LNCaP clone FGC (cell line): Measurements from ENCODE around the gene MAP3K7.

Experiments
- DNase-seq: peaks from one replicate; pipeline ENCODE4 v3.0.0-alpha.2; 2011; ENCODE audit warnings: low read depth
- H3K4me3 ChIP-seq: 2 replicates; pipeline ENCODE4 v1.5.1; 2011; ENCODE audit warnings: mild to moderate bottlenecking, low read depth, low read length, control low read depth
- CTCF ChIP-seq: IDR thresholded peaks from 2 replicates; pipeline ENCODE4 v1.5.1; 2012; ENCODE audit warnings: mild to moderate bottlenecking; ENCODE audit not compliant: control insufficient read depth, insufficient read depth; ENCODE audit errors: extremely low read depth

MAP3K7 gene

DNA sequence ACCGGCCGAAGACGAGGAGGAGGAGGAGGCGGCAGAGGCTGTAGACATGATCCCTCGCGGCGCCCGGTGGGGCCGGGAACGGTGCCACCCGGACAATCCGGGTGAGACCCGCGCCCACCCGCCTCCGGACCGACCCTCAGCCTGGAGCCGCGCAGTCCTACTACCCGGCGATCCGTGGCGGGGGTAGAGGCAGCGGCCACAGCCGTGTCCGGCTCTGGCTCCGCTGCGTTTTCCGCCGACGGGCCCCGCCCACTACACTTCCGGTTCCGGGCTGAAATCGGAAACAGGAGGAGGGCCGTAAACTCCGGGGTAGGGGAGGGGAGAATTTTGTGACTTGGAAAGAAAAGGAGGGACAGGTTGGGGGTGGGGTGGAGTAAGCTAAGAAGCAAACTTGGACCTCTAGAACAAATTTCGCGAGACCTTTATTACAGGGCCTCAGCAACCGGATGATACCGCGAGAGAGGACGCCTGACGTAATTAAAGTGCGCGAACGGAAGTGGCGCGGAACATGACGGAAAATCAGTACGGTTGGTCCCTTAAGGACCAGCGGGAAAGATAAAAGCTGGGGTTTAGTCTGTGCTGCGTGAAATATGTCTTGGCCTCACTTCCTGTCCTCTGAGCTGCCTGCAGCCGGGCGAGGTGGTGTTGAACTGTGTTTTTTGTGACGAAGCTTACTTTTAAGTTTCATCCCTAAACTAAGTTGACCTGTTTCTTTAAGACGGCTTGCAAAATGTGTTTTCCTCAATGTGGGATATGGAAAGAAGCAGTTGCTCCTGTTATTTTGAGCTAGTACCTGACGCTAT lies at the start of gene MAP3K7:
MAP3K7 (minus strand) TSS at position 237 of the 803 bp plus-strand sequence; CDS start at position 48, 189 bp downstream.
- peak; percentile 67 for DNase-seq
- no peak for TF ChIP-seq CTCF
- peak within 1 kb of the TSS; percentile 61 for H3K4me3 ChIP-seq

DNA sequence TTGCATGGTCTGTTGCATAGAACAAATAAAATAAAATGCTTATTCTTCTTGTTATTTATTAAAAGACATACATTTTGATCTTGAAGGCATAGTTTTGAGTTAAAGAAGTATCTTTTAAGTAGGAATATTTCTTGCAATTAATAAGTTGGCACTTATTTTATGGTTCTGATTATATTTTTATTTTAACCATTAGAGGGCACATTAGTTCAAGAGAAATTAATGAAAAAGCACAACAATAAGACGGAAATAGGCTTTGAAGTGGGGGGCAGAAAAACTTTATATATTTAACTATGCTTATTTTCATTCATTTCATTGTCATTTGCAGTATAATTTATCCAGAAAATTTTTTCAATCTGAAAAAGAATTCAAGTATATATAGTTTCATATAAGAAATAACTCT lies 44.2 kb upstream of the MAP3K7 start:
- no peak for DNase-seq
- no peak overlapping the region for H3K4me3 ChIP-seq
- TF ChIP-seq CTCF = no peak

DNA sequence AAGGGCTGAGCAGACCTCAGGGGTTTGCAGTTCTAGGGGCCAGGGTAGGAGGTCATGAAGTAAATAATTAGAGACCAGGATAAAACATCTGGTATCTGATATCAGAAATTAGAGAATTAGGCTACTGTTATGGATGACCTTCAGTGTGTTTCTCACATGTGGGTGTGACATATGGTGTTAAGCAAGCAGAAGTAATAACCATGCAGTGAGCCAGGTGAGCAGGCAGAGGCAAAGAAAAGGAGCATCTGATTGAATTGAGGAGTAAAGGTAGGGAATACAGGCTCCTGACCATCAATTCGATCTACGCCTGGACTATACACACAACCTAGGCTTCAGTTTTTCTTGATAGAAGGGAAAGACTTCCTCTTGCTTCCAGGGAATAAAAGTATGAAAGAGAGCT lies 34.7 kb upstream of the MAP3K7 start:
- no peak for TF ChIP-seq CTCF
- DNase-seq = no peak
- no peak overlapping the region for H3K4me3 ChIP-seq

GRCh38 chr6:90619221-90619620 lies 32.3 kb upstream of the MAP3K7 start:
- no peak for TF ChIP-seq CTCF
- DNase-seq = no peak
- no peak overlapping the region for H3K4me3 ChIP-seq

DNA sequence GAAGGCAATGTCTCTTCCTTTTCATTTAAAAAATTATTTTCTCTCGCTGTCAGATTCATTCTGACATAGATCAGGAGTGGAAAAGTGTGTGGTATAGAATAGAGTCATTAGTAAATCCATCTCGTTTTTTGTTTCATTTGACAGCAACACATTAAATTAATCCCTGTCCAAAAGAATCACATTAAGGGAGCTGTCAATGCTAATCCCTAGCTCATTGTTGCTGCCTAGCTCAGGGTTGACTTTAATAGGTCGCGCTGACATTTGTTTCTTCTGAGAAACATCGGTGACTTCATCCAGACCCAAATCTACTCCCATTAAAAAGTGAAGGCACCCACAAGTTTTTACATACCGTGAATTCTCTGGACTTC lies 25.4 kb upstream of the MAP3K7 start:
- no peak overlapping the region for H3K4me3 ChIP-seq
- DNase-seq = no peak
- TF ChIP-seq CTCF = no peak

DNA sequence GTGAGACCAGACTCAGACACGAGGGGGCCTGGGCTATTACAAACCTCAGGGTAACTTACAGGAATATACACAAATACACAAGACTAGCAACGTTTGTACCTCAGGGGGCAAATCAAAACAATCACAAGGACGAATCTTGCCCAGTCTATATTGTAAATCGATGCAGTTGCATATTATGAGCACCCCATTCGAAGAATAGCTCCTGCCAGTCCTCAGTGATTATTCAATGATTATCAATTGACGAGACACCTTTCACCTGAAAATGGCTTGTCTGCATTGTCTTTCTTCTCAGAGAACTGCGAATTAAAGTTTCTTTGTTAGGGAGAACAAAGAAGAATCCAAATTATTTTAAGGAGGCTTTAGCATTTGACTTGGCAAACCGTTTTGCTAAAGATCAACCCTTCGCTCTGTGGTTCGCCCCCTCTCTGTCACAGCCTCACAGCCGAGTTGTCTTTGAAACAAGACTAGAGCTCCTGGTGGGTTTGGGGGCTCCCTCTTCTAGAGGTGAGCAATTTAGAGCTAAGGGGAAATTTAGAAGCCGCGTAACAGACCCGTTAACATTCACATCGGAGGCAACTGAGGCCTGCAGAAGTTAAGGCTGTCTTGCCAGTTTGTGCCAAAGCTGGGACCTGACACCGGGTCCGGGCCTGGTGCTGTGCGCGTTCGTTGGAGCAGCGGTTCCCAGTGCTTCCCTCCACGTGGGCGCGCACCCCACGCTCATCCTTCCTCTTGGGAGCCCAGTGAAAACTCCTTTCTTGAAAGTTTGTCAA lies 24.9 kb upstream of the MAP3K7 start:
- no peak for DNase-seq
- no peak for TF ChIP-seq CTCF
- H3K4me3 ChIP-seq = no peak overlapping the region
